Measurements from ENCODE around the gene TRAF3IP1. TPM values are rescaled to one million over a fixed set of nuclear protein-coding genes. Genes with fewer than 3 reads are reported as not detected.
A peak's percentile ranks its signal among the peaks of the same experiment; 100 is the strongest.

TRAF3IP1 gene
- total RNA-seq, 2 donors from 2014 or later, result 16.2 to 18.5 TPM

- peak overlapping the region; percentile 78 for H3K4me3 ChIP-seq
- H3K27ac ChIP-seq, result peak overlapping the region; percentile 82
- intact Hi-C loops (cut with DNase I), result no loop called here
- peak overlapping the region; percentile 54 to 61 for H3K9ac ChIP-seq (ENCODE audit: low read depth in 2 of 2, low read length in 2 of 2)
- TF ChIP-seq CTCF (IDR thresholded peaks at IDR 0.05), result no peak
- no peaks in the 10 kb centered on the region for H3K27me3 ChIP-seq
- no peaks in the 10 kb centered on the region for H3K9me3 ChIP-seq
- H3K36me3 ChIP-seq, result no peaks in the 10 kb centered on the region
- H3K4me1 ChIP-seq, result peaks cover 15% of the 10 kb centered on the region
- DNase-seq, result no peak
Measured at GRCh38 chr2:238289574-238289973, 30.7 kb upstream of the TRAF3IP1 start.

- peaks cover 11% of the 10 kb centered on the region for H3K4me1 ChIP-seq
- H3K9me3 ChIP-seq, result no peaks in the 10 kb centered on the region
- no peak overlapping the region for H3K4me3 ChIP-seq
- H3K36me3 ChIP-seq, result no peaks in the 10 kb centered on the region
- H3K9ac ChIP-seq (ENCODE audit: low read depth in 2 of 2, low read length in 2 of 2), result peak overlapping the region; percentile 54 to 61
- no peak for TF ChIP-seq CTCF (IDR thresholded peaks at IDR 0.05)
- H3K27ac ChIP-seq, result peak overlapping the region; percentile 82
- H3K27me3 ChIP-seq, result no peaks in the 10 kb centered on the region
- intact Hi-C loops (cut with DNase I), result no loop called here
- DNase-seq, result peak; percentile 94
Measured at GRCh38 chr2:238290091-238290509, 30.2 kb upstream of the TRAF3IP1 start.

GRCh38 chr2:238290715-238291549 is 29.4 kb upstream of the TRAF3IP1 start:
- no peaks in the 10 kb centered on the region for H3K9me3 ChIP-seq
- intact Hi-C loops (cut with DNase I), result no loop called here
- H3K4me1 ChIP-seq, result peaks cover 8% of the 10 kb centered on the region
- no peaks in the 10 kb centered on the region for H3K36me3 ChIP-seq
- H3K4me3 ChIP-seq, result no peak overlapping the region
- peak; percentile 63 for DNase-seq
- peak overlapping the region; percentile 82 for H3K27ac ChIP-seq
- H3K9ac ChIP-seq (ENCODE audit: low read depth in 2 of 2, low read length in 2 of 2), result peak overlapping the region; percentile 47 to 61
- no peak for TF ChIP-seq CTCF (IDR thresholded peaks at IDR 0.05)
- H3K27me3 ChIP-seq, result no peaks in the 10 kb centered on the region

- Histone ChIP-seq H3K4me3 (no peak overlapping the region), H3K27ac (no peak overlapping the region), H3K36me3 (no peaks in the 10 kb centered on the region), H3K9ac (ENCODE audit: low read depth in 2 of 2, low read length in 2 of 2) (peak overlapping the region in 1 of 2 donors; percentile 61), H3K9me3 (no peaks in the 10 kb centered on the region), H3K27me3 (no peaks in the 10 kb centered on the region), H3K4me1 (peaks cover 8% of the 10 kb centered on the region)
- DNase-seq, result no peak
- intact Hi-C loops (cut with DNase I), result no loop called here
- no peak for TF ChIP-seq CTCF (IDR thresholded peaks at IDR 0.05)
Measured at GRCh38 chr2:238291550-238292281, 28.6 kb upstream of the TRAF3IP1 start.

GRCh38 chr2:238294046-238294392 is 26.3 kb upstream of the TRAF3IP1 start:
- H3K36me3 ChIP-seq, result no peaks in the 10 kb centered on the region
- no peak for DNase-seq
- H3K27ac ChIP-seq, result no peak overlapping the region
- H3K9ac ChIP-seq (ENCODE audit: low read depth in 2 of 2, low read length in 2 of 2), result peak overlapping the region in 1 of 2 donors; percentile 49
- TF ChIP-seq CTCF (IDR thresholded peaks at IDR 0.05), result no peak
- peaks cover 4% of the 10 kb centered on the region for H3K4me1 ChIP-seq
- no peaks in the 10 kb centered on the region for H3K27me3 ChIP-seq
- intact Hi-C loops (cut with DNase I), result no loop called here
- H3K4me3 ChIP-seq, result no peak overlapping the region
- H3K9me3 ChIP-seq, result no peaks in the 10 kb centered on the region

Measured in colonic mucosa (tissue), 4 donors.